HG02943 (cell line): ENCODE data around the gene DAZAP1.

ENCODE experiments used
- ATAC-seq: cut with Tn5 transposase; IDR thresholded peaks from one replicate; pipeline ENCODE4 v1.9.1; 2021; ENCODE audit warnings: mild to moderate bottlenecking, low read depth, moderate library complexity; ENCODE audit not compliant: unreplicated experiment

DAZAP1 gene

GRCh38 chr19:1376415-1376805 lies 31.0 kb upstream of the DAZAP1 start:
- no peak for ATAC-seq

GRCh38 chr19:1377176-1377964 lies 30.0 kb upstream of the DAZAP1 start:
- no peak for ATAC-seq

GRCh38 chr19:1377965-1378785 lies 29.2 kb upstream of the DAZAP1 start:
- ATAC-seq, result no peak

GRCh38 chr19:1379126-1379905 lies 28.1 kb upstream of the DAZAP1 start:
- ATAC-seq, result no peak

- no peak for ATAC-seq
Observed at GRCh38 chr19:1379961-1380489, 27.4 kb upstream of the DAZAP1 start.

- no peak for ATAC-seq
Observed at GRCh38 chr19:1382250-1382649, 25.1 kb upstream of the DAZAP1 start.

- ATAC-seq, result no peak
Observed at GRCh38 chr19:1383017-1383311, 24.4 kb upstream of the DAZAP1 start.

- ATAC-seq, result peak; percentile 72
Observed at GRCh38 chr19:1383312-1384084, 23.9 kb upstream of the DAZAP1 start, which contains the start of gene NDUFS7. Gene NDUFS7 (plus strand): TSS chr19:1383907. CDS start chr19:1383927, 20 bp downstream.

GRCh38 chr19:1384085-1384462 lies 23.3 kb upstream of the DAZAP1 start:
- peak; percentile 3 for ATAC-seq

GRCh38 chr19:1384478-1385110 lies 22.8 kb upstream of the DAZAP1 start:
- ATAC-seq, result no peak

GRCh38 chr19:1385816-1386215 lies 21.6 kb upstream of the DAZAP1 start:
- no peak for ATAC-seq

GRCh38 chr19:1386945-1387683 lies 20.3 kb upstream of the DAZAP1 start:
- no peak for ATAC-seq

- ATAC-seq, result no peak
Observed at GRCh38 chr19:1387684-1388636, 19.4 kb upstream of the DAZAP1 start.

GRCh38 chr19:1388637-1389026 lies 18.8 kb upstream of the DAZAP1 start:
- ATAC-seq, result no peak

- no peak for ATAC-seq
Observed at GRCh38 chr19:1389033-1389940, 18.1 kb upstream of the DAZAP1 start.

- no peak for ATAC-seq
Observed at GRCh38 chr19:1390890-1391423, 16.4 kb upstream of the DAZAP1 start.

- no peak for ATAC-seq
Observed at GRCh38 chr19:1392407-1392806, 15.0 kb upstream of the DAZAP1 start.
